Measurements from ENCODE around the gene SCN8A. TPM values are rescaled to one million over a fixed set of nuclear protein-coding genes. Genes with fewer than 3 reads are reported as not detected.

The SCN8A gene
- total RNA-seq, 1 experiment from 2014 or later: 4.3 TPM

DNA sequence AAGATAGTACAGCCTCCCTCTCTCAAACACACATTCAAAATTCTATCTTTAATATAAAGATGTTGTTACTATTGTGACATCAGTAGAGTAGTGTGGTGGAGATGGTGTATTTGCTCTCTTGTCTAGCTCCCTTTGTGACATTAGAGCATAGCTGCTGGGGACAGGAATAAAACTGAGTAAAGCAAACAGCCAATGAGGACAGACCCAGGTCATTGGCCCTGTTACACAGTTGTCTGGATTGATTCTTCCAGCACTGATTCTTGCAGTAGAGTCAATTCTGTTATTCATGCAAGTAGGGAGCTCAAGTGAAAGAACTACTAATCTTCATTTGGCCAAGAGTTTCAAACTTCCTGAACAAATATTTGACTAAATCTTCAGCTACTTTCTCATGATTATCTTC, 72.4 kb downstream of the SCN8A start:
- no peaks in the 10 kb centered on the region for H3K9me3 ChIP-seq (replicated peaks)
- no peak overlapping the region for H3K4me3 ChIP-seq
- no peaks in the 10 kb centered on the region for H3K27me3 ChIP-seq (replicated peaks)
- no peaks in the 10 kb centered on the region for H3K36me3 ChIP-seq
- no peak for DNase-seq (ENCODE audit: low read depth in 1 of 2, low spot score in 2 of 2)
- no peaks in the 10 kb centered on the region for H3K4me1 ChIP-seq (replicated peaks)
- H3K27ac ChIP-seq: no peak overlapping the region

DNA sequence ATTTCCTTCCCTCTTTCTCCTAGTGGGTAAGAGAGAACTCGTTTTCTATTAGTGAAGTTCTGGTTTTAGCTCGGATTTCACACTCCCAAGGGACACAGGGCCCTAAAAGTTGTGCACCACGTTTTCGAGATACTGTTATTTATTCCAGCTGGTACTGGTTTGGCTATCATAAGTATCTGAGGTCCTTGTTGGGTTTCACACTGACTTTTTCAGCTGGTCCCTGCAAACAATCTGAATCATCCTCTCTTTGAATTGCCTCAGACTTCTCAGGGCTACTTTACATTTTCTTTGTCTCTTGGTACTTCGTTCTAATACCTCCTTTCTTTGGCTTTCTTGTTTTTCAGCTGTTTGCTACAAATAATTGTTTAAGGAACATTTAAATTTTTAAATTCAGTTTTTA, 75.7 kb downstream of the SCN8A start:
- Histone ChIP-seq H3K4me1 (replicated peaks) (no peaks in the 10 kb centered on the region), H3K9me3 (replicated peaks) (no peaks in the 10 kb centered on the region), H3K27ac (no peak overlapping the region), H3K4me3 (no peak overlapping the region), H3K27me3 (replicated peaks) (no peaks in the 10 kb centered on the region), H3K36me3 (no peaks in the 10 kb centered on the region)
- DNase-seq (ENCODE audit: low read depth in 1 of 2, low spot score in 2 of 2): no peak

DNA sequence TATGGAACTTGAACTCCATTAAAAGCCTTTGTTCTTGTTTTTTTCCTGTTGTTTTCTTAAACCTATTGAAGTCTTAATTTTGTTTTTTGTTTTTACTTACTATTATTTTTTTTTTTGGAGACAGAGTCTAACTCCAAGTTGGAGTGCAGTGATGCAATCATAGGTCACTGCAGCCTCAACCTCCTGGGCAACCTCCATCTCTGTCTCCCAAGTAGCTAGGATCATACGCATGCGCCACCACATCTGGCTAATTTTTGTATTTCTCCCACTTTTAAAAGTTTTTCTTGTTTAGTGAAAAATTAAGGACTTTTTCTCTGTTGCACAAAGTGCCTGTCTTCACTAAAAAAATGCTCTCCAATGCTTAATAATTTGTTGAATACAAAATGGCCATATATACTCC, 76.2 kb downstream of the SCN8A start:
- Histone ChIP-seq H3K27ac (no peak overlapping the region), H3K36me3 (no peaks in the 10 kb centered on the region), H3K4me1 (replicated peaks) (no peaks in the 10 kb centered on the region), H3K4me3 (no peak overlapping the region), H3K27me3 (replicated peaks) (no peaks in the 10 kb centered on the region), H3K9me3 (replicated peaks) (no peaks in the 10 kb centered on the region)
- no peak for DNase-seq (ENCODE audit: low read depth in 1 of 2, low spot score in 2 of 2)

DNA sequence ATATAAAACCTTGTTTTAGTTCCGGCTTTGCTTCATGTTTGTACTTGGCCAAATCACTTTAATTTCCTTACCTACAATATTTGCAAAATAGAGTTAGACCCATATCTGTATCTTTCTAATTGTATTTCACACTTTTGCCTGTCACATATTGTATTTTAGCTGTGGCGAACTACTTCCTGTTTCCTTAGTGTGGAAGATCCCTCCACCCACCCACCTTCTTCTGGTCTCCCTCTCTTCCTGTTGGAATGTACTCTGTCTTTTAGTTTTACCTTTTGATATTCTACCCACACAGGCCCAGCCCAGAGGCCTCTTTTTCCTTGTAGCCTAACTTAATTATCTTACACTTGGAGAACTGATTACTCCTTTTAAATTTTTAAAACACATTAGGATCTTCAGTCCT, 78.2 kb downstream of the SCN8A start:
- Histone ChIP-seq H3K4me1 (replicated peaks) (no peaks in the 10 kb centered on the region), H3K27ac (no peak overlapping the region), H3K36me3 (no peaks in the 10 kb centered on the region), H3K27me3 (replicated peaks) (no peaks in the 10 kb centered on the region), H3K9me3 (replicated peaks) (no peaks in the 10 kb centered on the region), H3K4me3 (no peak overlapping the region)
- no peak for DNase-seq (ENCODE audit: low read depth in 1 of 2, low spot score in 2 of 2)

DNA sequence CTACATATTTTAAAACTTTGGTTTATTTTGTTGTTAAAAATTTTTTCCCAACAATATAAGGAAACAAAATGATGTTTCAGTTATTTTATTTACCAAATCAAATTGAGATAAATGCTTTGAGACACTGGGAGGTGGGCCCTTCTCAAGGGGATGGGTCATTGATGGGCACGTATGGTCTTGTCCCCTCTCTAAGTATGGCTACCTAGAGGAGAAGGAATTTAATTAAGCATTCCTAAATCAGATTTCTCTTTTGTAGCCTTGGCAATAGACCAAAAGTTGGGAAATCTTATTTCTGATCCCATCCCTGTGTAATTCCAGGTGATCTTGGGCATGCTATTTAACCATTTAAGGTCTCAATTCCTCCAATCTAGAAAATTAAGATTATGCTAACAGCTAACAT, 79.0 kb downstream of the SCN8A start:
- Histone ChIP-seq H3K36me3 (no peaks in the 10 kb centered on the region), H3K27me3 (replicated peaks) (no peaks in the 10 kb centered on the region), H3K27ac (no peak overlapping the region), H3K4me3 (no peak overlapping the region), H3K9me3 (replicated peaks) (no peaks in the 10 kb centered on the region), H3K4me1 (replicated peaks) (no peaks in the 10 kb centered on the region)
- DNase-seq (ENCODE audit: low read depth in 1 of 2, low spot score in 2 of 2): no peak

DNA sequence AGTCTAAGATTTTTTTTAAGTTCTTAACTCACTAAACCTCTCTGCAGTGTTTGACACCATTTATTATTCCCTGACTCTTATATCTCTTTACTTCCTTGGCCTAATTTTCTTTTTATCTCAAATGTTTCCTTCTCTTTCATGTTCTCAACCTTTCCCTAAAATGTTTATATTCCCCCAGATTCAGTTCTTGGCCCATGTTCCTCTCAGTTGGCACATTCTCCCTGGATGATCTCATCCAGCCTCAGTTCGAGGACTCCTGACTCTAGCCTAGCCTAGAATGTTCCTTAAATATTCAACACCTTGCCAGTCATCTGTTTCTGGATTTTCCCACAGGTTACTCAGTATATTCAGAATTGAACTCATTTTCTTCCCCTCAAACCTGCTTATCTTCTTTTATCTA, 81.3 kb downstream of the SCN8A start:
- no peak overlapping the region for H3K4me3 ChIP-seq

DNA sequence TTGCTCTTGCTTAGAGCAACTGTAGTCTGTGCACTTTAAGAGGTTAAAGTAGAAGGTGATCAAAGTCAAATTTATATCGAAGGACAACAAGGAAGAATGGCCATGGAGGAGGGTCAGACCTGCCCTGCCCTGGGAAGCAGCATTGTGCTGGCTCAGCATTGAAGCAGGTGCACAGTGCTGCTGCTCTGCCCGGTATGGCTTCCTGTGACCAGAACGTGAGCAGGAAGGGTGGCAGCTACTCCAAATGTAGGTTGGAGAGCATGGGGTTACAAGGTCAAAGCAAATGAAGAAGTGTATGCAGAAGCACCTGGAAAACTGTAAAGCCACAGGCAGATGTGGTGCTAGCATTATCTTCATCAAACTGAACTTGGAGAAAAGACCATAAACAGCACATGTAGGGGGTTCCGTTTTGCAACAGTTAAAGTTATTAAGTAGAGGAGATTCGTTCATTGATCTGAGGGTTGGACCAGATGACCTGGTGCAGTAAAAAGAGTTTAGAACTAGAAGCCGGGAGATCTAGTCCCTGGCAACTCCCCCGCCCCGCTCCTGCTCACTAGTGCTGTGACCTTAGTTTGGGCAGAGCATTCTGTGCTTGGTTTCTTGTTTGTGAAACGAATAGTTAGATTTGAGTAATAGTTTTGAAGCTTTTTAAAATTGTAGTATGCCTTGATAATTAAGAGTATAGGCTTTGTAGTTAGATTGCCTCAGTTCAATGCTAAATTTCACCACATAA, 84.2 kb downstream of the SCN8A start:
- DNase-seq (ENCODE audit: low read depth in 1 of 2, low spot score in 2 of 2): no peak
- H3K27me3 ChIP-seq (replicated peaks): no peaks in the 10 kb centered on the region
- no peaks in the 10 kb centered on the region for H3K4me1 ChIP-seq (replicated peaks)
- H3K4me3 ChIP-seq: no peak overlapping the region
- H3K36me3 ChIP-seq: no peaks in the 10 kb centered on the region
- H3K27ac ChIP-seq: no peak overlapping the region
- H3K9me3 ChIP-seq (replicated peaks): no peaks in the 10 kb centered on the region

More for the DNA sequence above, 81.3 kb downstream of the SCN8A start:
- DNase-seq (ENCODE audit: low read depth in 1 of 2, low spot score in 2 of 2): no peak
- Histone ChIP-seq H3K4me1 (replicated peaks) (no peaks in the 10 kb centered on the region), H3K9me3 (replicated peaks) (no peaks in the 10 kb centered on the region), H3K27me3 (replicated peaks) (no peaks in the 10 kb centered on the region), H3K27ac (no peak overlapping the region), H3K36me3 (no peaks in the 10 kb centered on the region)

DNA sequence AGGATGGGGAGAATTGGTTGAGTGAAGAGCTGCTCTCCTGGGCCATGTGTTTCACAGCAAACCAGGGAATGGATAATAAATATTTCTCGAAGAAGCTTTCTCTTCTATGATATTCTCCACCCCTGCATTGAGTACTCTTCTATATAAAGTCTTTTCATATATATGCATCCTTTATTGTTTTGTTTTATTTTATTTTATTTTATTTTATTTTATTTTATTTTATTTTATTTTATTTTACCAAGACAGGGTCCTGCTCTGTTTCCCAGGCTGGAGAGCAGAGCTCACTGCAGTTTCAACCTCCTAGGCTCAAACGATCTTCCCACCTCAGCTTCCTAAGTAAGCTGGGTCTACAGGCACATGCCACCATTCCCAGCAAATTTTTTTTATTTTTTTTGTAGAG, 85.8 kb downstream of the SCN8A start:
- no peak for DNase-seq (ENCODE audit: low read depth in 1 of 2, low spot score in 2 of 2)
- Histone ChIP-seq H3K27ac (no peak overlapping the region), H3K9me3 (replicated peaks) (no peaks in the 10 kb centered on the region), H3K36me3 (no peaks in the 10 kb centered on the region), H3K4me1 (replicated peaks) (no peaks in the 10 kb centered on the region), H3K27me3 (replicated peaks) (no peaks in the 10 kb centered on the region), H3K4me3 (no peak overlapping the region)

DNA sequence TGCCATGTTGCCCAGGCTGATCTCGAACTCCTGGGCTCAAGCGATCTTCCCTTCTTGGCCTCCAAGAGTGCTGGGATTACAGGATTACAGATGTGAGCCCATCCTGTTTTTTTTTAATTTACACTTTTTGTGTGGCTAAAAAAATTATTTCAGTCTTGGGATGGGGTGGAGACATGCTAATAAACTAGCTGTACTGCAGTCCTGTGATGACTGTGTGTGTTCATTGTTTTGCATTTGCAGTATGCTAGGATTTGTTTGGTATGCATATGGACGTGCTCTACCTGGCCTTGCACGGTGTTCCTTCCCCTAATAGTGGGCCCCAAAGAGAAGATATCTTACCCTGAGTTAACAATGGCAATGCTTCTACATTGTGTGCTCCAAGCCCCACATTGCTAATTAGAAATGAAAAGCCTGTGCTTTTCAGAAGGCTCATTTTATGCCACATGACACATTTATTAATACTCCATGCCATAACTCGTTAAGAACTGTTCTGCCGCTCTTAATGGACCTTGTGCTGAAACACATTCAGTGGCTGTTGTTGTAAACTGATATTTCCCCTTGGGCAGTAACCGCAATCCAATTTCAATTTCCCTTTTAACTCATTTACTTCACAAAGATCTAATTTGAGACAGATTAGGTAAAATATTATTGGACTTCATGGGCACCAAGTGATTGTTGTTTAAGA, 86.4 kb downstream of the SCN8A start:
- H3K27me3 ChIP-seq (replicated peaks): no peaks in the 10 kb centered on the region
- no peaks in the 10 kb centered on the region for H3K36me3 ChIP-seq
- DNase-seq (ENCODE audit: low read depth in 1 of 2, low spot score in 2 of 2): no peak
- no peaks in the 10 kb centered on the region for H3K9me3 ChIP-seq (replicated peaks)
- no peak overlapping the region for H3K27ac ChIP-seq
- no peaks in the 10 kb centered on the region for H3K4me1 ChIP-seq (replicated peaks)
- no peak overlapping the region for H3K4me3 ChIP-seq

DNA sequence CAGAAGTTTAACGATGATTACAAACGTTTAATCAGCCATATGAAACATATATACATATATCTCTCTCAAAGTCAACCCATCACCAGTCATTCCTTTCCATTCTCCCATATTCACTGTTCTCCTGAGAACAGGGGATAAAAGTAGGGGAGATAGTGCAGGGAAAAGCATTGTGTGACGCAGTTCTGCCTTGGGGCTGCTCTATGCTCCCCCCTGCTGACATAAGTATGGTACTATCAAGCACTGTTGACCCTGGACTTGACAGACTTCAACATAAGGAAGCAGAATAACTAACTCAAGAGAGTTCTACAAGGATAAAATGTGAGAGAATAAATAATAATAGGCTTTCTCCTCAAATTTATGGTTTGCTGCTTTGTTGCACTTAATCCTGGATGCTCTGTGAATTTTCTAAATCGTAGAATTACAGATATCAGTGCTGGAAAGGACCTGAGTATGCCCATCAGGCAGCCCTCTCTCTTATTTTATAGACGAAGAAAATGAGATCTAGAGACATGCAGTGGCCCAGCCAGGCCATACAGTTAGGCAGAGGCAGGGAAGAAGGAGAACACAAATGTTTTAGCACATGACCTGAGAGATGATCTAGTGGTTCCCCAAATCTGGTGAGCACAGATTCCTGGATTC, 87.2 kb downstream of the SCN8A start:
- Histone ChIP-seq H3K36me3 (no peaks in the 10 kb centered on the region), H3K27me3 (replicated peaks) (no peaks in the 10 kb centered on the region), H3K4me1 (replicated peaks) (peaks cover 2% of the 10 kb centered on the region), H3K4me3 (no peak overlapping the region), H3K27ac (no peak overlapping the region), H3K9me3 (replicated peaks) (no peaks in the 10 kb centered on the region)
- peak; percentile 22 to 44 for DNase-seq (ENCODE audit: low read depth in 1 of 2, low spot score in 2 of 2)

DNA sequence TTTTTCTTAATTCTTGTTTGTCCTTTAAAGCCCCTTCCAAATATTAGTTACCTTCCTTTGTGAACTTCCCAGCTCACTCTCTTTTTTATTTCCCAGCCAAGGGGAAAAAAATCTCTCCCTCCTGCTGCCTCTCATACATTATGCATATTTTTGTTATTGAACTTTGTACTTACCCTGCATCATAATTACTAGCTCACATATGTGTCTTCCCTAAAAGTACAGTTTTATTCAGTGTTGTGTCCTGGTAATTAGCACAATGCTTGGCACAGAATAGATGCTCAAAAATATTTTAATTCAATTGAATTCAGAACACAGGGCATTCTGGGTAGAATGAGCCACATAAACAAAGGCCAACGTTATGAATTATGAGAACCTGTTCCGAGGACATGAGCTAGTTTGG, 91.9 kb downstream of the SCN8A start:
- Histone ChIP-seq H3K27ac (no peak overlapping the region), H3K4me3 (no peak overlapping the region), H3K36me3 (no peaks in the 10 kb centered on the region; the same call in 1 of the 2 replicates), H3K27me3 (replicated peaks) (no peaks in the 10 kb centered on the region), H3K9me3 (replicated peaks) (no peaks in the 10 kb centered on the region), H3K4me1 (replicated peaks) (peaks cover 21% of the 10 kb centered on the region)
- DNase-seq (ENCODE audit: low read depth in 1 of 2, low spot score in 2 of 2): no peak

DNA sequence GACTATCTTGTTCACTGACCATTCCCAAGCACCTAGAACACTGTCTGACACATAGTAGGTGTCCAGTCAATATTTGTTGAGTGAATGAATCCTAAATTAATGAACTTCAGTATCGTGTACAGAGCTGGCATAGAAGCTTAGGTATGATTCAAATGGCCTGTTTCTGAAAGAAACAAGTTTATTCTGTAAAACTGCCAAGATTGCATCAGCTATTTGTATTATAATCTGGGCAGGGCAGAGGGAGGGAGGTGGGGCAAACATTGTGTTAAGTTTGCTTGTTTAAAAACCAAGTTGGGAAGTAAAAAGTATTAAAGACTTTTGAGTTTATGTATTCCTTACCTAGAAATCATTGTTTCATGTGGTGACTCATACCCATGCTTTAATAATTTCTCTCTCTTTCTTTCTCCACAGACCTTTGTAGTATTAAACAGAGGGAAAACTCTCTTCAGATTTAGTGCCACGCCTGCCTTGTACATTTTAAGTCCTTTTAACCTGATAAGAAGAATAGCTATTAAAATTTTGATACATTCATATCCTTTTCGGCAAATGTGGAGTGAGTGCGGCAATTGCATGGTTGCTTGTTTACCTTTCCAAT, 92.8 kb downstream of the SCN8A start:
- Histone ChIP-seq H3K9me3 (replicated peaks) (no peaks in the 10 kb centered on the region), H3K4me3 (no peak overlapping the region), H3K4me1 (replicated peaks) (peaks cover 21% of the 10 kb centered on the region), H3K27ac (0 out of 2 replicates have a peak overlapping the region, but pooled peaks have one; percentile 3), H3K27me3 (replicated peaks) (no peaks in the 10 kb centered on the region), H3K36me3 (no peaks in the 10 kb centered on the region; the same call in 1 of the 2 replicates)
- peak in 1 of 2 experiments; percentile 46 for DNase-seq (ENCODE audit: low read depth in 1 of 2, low spot score in 2 of 2)

DNA sequence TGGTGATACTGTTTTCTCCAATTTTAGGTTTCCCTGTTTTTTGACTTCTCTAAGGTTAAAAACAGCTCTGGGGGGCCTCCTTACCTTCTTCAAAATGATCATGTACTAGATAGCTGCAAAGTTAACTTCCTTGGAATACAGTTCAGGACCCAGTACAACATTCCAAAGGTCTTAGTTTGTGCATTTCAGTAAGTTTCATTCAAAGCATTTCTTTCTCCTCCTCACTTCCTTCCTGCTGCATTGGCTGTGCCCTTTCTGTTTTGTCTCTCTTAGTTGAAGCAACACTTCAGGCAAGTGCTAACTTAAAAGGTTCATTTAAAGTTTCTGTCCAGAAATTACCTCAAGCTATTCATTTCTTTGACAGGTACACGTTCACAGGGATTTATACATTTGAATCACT, 95.7 kb downstream of the SCN8A start:
- no peak for DNase-seq (ENCODE audit: low read depth in 1 of 2, low spot score in 2 of 2)
- H3K36me3 ChIP-seq: no peaks in the 10 kb centered on the region; the same call in 1 of the 2 replicates
- no peaks in the 10 kb centered on the region for H3K27me3 ChIP-seq (replicated peaks)
- H3K27ac ChIP-seq: no peak overlapping the region
- H3K4me1 ChIP-seq (replicated peaks): peaks cover 21% of the 10 kb centered on the region
- no peaks in the 10 kb centered on the region for H3K9me3 ChIP-seq (replicated peaks)
- no peak overlapping the region for H3K4me3 ChIP-seq

DNA sequence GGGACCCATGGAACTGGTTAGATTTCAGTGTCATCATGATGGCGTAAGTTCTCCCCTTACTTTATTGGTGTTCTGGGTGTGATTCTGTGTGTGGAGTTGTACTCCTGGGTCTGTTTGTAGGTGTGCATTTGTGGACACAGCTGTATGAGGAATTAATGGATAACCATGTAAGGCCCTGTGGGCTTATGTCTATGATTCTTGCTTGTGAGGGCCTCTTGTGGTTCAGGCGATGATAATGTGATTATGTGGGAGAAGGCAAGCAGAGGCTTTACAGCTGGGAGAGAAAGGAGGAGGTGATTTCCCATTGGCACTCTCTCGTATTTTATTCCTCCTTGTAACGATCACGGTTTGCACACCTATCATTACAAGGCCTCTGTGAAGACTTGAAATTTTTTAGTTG, 96.1 kb downstream of the SCN8A start:
- Histone ChIP-seq H3K27me3 (replicated peaks) (no peaks in the 10 kb centered on the region), H3K4me1 (replicated peaks) (peaks cover 21% of the 10 kb centered on the region), H3K9me3 (replicated peaks) (no peaks in the 10 kb centered on the region), H3K36me3 (no peaks in the 10 kb centered on the region; the same call in 1 of the 2 replicates), H3K4me3 (no peak overlapping the region), H3K27ac (no peak overlapping the region)
- DNase-seq (ENCODE audit: low read depth in 1 of 2, low spot score in 2 of 2): no peak
